Hepatic stellate cell (primary cell): ENCODE measurements around the gene NUTF2.
A peak's percentile ranks its signal among the peaks of the same experiment; 100 is the strongest.

ENCODE experiments used
- DNase-seq: peaks from one replicate; pipeline ENCODE4 v3.0.0; 2011; ENCODE audit warnings: low spot score

NUTF2 gene

GRCh38 chr16:67837811-67838210 is 8.9 kb upstream of the NUTF2 start:
- DNase-seq: no peak

GRCh38 chr16:67841198-67841815 is 5.4 kb upstream of the NUTF2 start:
- no peak for DNase-seq

- peak; percentile 95 for DNase-seq
Observed at GRCh38 chr16:67841816-67842508, 4.8 kb upstream of the NUTF2 start, which contains the start of gene THAP11. TSS of gene THAP11 (plus strand) at chr16:67842320. CDS start at chr16:67842555, 235 bp downstream.

GRCh38 chr16:67842509-67843342 is 4.0 kb upstream of the NUTF2 start:
- DNase-seq: peak; percentile 64

- DNase-seq: peak; percentile 57
Observed at GRCh38 chr16:67843343-67843765, 3.4 kb upstream of the NUTF2 start.

GRCh38 chr16:67844497-67844896 is 2.2 kb upstream of the NUTF2 start:
- peak; percentile 60 for DNase-seq

- DNase-seq: no peak
Observed at GRCh38 chr16:67845291-67846062, 1.3 kb upstream of the NUTF2 start.

- DNase-seq: no peak
Observed at GRCh38 chr16:67846063-67846319, 742 bp upstream of the NUTF2 start.

GRCh38 chr16:67847064-67847861 is 530 bp downstream of the NUTF2 start, which contains the start of gene CENPT:
TSS of gene CENPT (minus strand) at chr16:67847693. CDS start at chr16:67833859, 13,834 bp downstream.
- DNase-seq: peak; percentile 79

GRCh38 chr16:67848118-67848517 is 1.4 kb downstream of the NUTF2 start:
- DNase-seq: no peak

GRCh38 chr16:67853670-67854069 is 6.9 kb downstream of the NUTF2 start:
- no peak for DNase-seq

GRCh38 chr16:67855789-67856188 is 9.1 kb downstream of the NUTF2 start:
- DNase-seq: no peak

- DNase-seq: no peak
Observed at GRCh38 chr16:67856927-67857546, 10.3 kb downstream of the NUTF2 start.

- DNase-seq: peak; percentile 94
Observed at GRCh38 chr16:67857547-67858233, 11.0 kb downstream of the NUTF2 start.

GRCh38 chr16:67858500-67858899 is 11.8 kb downstream of the NUTF2 start:
- DNase-seq: no peak

- no peak for DNase-seq
Observed at GRCh38 chr16:67860589-67861398, 14.1 kb downstream of the NUTF2 start.

GRCh38 chr16:67861877-67862276 is 15.1 kb downstream of the NUTF2 start:
- no peak for DNase-seq

GRCh38 chr16:67862623-67863583 is 16.2 kb downstream of the NUTF2 start:
- peak; percentile 92 for DNase-seq
